ENCODE data around the gene PLOD1. TPM values are rescaled to one million over a fixed set of nuclear protein-coding genes. Genes with fewer than 3 reads are reported as not detected.

Gene PLOD1
- total RNA-seq, 1 experiment from 2014 or later = 46.9 TPM

DNA sequence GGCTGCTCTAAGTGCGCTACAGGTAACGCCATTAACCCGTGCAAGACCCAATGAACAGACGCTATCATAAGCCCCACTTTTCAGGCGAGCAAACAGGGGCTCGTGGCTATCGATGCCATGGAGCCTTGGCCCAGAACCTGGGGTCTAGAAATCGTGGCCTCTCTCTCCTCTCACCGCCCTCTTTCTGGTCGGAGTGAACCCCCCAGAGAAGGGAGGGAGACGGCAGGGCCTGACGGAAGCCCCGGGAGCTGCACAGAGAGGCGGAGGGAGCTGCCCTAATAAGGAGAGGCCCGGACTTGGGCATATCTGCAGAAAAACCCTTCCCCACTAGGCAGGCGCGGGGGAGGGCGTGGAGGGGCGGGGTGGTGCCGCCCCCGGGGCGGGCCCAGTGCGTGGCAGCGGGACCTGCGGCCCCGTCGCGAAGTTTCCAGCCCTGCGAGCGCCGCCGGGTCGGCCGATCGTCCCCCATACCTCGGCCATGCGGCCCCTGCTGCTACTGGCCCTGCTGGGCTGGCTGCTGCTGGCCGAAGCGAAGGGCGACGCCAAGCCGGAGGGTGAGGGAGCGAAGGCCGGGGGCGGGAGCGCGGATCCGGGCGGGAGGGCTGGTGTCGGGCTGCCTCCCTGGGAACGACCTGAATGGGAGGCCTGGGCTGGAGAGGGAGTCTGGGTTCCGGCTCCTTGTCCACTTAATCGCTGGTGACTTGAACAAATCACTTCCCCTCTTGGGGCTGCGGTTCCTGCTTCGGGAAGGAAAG is at the start of gene PLOD1 (continued):
- TF ChIP-seq TCF7 (CRISPR knock-in tag; IDR thresholded peaks at IDR 0.05; ENCODE audit: low read depth) (0 out of 2 replicates have a peak, but pooled peaks have one; percentile 41), JAZF1 (CRISPR knock-in tag; IDR thresholded peaks at IDR 0.05) (no peak), ZNF416 (CRISPR knock-in tag; IDR thresholded peaks at IDR 0.05) (no peak), ZNF317 (CRISPR knock-in tag; IDR thresholded peaks at IDR 0.05; ENCODE audit: borderline replicate concordance, low read depth) (peak; percentile 68), JUN (CRISPR knock-in tag; IDR thresholded peaks at IDR 0.05) (no peak), NFE2L1 (CRISPR knock-in tag; IDR thresholded peaks at IDR 0.05) (peak; percentile 56; the same call in 1 of the 2 replicates), ELF4 (CRISPR knock-in tag; IDR thresholded peaks at IDR 0.05; ENCODE audit: low read depth) (peak; percentile 63; the same call in 1 of the 2 replicates), ESRRA (CRISPR knock-in tag; IDR thresholded peaks at IDR 0.05; ENCODE audit: borderline replicate concordance) (peak; percentile 70; the same call in 1 of the 2 replicates), CBFB (CRISPR knock-in tag; IDR thresholded peaks at IDR 0.05; ENCODE audit: low read depth) (no peak), NFYB (CRISPR knock-in tag; conservative IDR thresholded peaks at IDR 0.05; ENCODE audit: low read depth) (no peak), PRRX2 (CRISPR knock-in tag; IDR thresholded peaks at IDR 0.05) (no peak), GABPB1 (CRISPR knock-in tag; IDR thresholded peaks at IDR 0.05) (peak; percentile 36; the same call in 1 of the 2 replicates), ETV6 (CRISPR knock-in tag; IDR thresholded peaks at IDR 0.05) (no peak), MYBL2 (CRISPR knock-in tag; IDR thresholded peaks at IDR 0.05) (peak; percentile 76)
- TF ChIP-seq, protein P1, sequence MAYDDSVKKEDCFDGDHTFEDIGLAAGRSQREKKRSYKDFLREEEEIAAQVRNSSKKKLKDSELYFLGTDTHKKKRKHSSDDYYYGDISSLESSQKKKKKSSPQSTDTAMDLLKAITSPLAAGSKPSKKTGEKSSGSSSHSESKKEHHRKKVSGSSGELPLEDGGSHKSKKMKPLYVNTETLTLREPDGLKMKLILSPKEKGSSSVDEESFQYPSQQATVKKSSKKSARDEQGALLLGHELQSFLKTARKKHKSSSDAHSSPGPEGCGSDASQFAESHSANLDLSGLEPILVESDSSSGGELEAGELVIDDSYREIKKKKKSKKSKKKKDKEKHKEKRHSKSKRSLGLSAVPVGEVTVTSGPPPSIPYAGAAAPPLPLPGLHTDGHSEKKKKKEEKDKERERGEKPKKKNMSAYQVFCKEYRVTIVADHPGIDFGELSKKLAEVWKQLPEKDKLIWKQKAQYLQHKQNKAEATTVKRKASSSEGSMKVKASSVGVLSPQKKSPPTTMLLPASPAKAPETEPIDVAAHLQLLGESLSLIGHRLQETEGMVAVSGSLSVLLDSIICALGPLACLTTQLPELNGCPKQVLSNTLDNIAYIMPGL (CRISPR knock-in tag; IDR thresholded peaks at IDR 0.05) = 0 out of 2 replicates have a peak, but pooled peaks have one; percentile 20
- TF ChIP-seq, protein P2, sequence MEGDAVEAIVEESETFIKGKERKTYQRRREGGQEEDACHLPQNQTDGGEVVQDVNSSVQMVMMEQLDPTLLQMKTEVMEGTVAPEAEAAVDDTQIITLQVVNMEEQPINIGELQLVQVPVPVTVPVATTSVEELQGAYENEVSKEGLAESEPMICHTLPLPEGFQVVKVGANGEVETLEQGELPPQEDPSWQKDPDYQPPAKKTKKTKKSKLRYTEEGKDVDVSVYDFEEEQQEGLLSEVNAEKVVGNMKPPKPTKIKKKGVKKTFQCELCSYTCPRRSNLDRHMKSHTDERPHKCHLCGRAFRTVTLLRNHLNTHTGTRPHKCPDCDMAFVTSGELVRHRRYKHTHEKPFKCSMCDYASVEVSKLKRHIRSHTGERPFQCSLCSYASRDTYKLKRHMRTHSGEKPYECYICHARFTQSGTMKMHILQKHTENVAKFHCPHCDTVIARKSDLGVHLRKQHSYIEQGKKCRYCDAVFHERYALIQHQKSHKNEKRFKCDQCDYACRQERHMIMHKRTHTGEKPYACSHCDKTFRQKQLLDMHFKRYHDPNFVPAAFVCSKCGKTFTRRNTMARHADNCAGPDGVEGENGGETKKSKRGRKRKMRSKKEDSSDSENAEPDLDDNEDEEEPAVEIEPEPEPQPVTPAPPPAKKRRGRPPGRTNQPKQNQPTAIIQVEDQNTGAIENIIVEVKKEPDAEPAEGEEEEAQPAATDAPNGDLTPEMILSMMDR (IDR thresholded peaks at IDR 0.05) = no peak
- TF ChIP-seq, protein P3, sequence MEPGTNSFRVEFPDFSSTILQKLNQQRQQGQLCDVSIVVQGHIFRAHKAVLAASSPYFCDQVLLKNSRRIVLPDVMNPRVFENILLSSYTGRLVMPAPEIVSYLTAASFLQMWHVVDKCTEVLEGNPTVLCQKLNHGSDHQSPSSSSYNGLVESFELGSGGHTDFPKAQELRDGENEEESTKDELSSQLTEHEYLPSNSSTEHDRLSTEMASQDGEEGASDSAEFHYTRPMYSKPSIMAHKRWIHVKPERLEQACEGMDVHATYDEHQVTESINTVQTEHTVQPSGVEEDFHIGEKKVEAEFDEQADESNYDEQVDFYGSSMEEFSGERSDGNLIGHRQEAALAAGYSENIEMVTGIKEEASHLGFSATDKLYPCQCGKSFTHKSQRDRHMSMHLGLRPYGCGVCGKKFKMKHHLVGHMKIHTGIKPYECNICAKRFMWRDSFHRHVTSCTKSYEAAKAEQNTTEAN (CRISPR knock-in tag; IDR thresholded peaks at IDR 0.05) = 0 out of 2 replicates have a peak, but pooled peaks have one; percentile 2
- TF ChIP-seq, protein P4, sequence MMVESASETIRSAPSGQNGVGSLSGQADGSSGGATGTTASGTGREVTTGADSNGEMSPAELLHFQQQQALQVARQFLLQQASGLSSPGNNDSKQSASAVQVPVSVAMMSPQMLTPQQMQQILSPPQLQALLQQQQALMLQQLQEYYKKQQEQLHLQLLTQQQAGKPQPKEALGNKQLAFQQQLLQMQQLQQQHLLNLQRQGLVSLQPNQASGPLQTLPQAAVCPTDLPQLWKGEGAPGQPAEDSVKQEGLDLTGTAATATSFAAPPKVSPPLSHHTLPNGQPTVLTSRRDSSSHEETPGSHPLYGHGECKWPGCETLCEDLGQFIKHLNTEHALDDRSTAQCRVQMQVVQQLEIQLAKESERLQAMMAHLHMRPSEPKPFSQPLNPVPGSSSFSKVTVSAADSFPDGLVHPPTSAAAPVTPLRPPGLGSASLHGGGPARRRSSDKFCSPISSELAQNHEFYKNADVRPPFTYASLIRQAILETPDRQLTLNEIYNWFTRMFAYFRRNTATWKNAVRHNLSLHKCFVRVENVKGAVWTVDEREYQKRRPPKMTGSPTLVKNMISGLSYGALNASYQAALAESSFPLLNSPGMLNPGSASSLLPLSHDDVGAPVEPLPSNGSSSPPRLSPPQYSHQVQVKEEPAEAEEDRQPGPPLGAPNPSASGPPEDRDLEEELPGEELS (CRISPR knock-in tag; IDR thresholded peaks at IDR 0.05) = peak; percentile 72; the same call in 1 of the 2 replicates
- TF ChIP-seq, protein P5, sequence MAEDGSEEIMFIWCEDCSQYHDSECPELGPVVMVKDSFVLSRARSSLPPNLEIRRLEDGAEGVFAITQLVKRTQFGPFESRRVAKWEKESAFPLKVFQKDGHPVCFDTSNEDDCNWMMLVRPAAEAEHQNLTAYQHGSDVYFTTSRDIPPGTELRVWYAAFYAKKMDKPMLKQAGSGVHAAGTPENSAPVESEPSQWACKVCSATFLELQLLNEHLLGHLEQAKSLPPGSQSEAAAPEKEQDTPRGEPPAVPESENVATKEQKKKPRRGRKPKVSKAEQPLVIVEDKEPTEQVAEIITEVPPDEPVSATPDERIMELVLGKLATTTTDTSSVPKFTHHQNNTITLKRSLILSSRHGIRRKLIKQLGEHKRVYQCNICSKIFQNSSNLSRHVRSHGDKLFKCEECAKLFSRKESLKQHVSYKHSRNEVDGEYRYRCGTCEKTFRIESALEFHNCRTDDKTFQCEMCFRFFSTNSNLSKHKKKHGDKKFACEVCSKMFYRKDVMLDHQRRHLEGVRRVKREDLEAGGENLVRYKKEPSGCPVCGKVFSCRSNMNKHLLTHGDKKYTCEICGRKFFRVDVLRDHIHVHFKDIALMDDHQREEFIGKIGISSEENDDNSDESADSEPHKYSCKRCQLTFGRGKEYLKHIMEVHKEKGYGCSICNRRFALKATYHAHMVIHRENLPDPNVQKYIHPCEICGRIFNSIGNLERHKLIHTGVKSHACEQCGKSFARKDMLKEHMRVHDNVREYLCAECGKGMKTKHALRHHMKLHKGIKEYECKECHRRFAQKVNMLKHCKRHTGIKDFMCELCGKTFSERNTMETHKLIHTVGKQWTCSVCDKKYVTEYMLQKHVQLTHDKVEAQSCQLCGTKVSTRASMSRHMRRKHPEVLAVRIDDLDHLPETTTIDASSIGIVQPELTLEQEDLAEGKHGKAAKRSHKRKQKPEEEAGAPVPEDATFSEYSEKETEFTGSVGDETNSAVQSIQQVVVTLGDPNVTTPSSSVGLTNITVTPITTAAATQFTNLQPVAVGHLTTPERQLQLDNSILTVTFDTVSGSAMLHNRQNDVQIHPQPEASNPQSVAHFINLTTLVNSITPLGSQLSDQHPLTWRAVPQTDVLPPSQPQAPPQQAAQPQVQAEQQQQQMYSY (CRISPR knock-in tag; IDR thresholded peaks at IDR 0.05) = no peak
- TF ChIP-seq, protein P6, sequence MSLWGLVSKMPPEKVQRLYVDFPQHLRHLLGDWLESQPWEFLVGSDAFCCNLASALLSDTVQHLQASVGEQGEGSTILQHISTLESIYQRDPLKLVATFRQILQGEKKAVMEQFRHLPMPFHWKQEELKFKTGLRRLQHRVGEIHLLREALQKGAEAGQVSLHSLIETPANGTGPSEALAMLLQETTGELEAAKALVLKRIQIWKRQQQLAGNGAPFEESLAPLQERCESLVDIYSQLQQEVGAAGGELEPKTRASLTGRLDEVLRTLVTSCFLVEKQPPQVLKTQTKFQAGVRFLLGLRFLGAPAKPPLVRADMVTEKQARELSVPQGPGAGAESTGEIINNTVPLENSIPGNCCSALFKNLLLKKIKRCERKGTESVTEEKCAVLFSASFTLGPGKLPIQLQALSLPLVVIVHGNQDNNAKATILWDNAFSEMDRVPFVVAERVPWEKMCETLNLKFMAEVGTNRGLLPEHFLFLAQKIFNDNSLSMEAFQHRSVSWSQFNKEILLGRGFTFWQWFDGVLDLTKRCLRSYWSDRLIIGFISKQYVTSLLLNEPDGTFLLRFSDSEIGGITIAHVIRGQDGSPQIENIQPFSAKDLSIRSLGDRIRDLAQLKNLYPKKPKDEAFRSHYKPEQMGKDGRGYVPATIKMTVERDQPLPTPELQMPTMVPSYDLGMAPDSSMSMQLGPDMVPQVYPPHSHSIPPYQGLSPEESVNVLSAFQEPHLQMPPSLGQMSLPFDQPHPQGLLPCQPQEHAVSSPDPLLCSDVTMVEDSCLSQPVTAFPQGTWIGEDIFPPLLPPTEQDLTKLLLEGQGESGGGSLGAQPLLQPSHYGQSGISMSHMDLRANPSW (CRISPR knock-in tag; conservative IDR thresholded peaks at IDR 0.05; ENCODE audit: low read depth) = no peak
- TF ChIP-seq, protein P7, sequence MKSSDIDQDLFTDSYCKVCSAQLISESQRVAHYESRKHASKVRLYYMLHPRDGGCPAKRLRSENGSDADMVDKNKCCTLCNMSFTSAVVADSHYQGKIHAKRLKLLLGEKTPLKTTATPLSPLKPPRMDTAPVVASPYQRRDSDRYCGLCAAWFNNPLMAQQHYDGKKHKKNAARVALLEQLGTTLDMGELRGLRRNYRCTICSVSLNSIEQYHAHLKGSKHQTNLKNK (CRISPR knock-in tag; IDR thresholded peaks at IDR 0.05) = no peak
- TF ChIP-seq, protein P8, sequence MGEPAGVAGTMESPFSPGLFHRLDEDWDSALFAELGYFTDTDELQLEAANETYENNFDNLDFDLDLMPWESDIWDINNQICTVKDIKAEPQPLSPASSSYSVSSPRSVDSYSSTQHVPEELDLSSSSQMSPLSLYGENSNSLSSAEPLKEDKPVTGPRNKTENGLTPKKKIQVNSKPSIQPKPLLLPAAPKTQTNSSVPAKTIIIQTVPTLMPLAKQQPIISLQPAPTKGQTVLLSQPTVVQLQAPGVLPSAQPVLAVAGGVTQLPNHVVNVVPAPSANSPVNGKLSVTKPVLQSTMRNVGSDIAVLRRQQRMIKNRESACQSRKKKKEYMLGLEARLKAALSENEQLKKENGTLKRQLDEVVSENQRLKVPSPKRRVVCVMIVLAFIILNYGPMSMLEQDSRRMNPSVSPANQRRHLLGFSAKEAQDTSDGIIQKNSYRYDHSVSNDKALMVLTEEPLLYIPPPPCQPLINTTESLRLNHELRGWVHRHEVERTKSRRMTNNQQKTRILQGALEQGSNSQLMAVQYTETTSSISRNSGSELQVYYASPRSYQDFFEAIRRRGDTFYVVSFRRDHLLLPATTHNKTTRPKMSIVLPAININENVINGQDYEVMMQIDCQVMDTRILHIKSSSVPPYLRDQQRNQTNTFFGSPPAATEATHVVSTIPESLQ (CRISPR knock-in tag; IDR thresholded peaks at IDR 0.05) = no peak

Measured in WTC11 (cell line).